Activated CD4-positive, alpha-beta T cell treated with anti-CD3 and anti-CD28 coated beads, Interleukin-2, amount 10 ng/mL, durations not matched to agents 7 days and 5 days (primary cell): ENCODE measurements around the gene LPP. TPM values are rescaled to one million over a fixed set of nuclear protein-coding genes. Genes with fewer than 3 reads are reported as not detected.
A peak's percentile ranks its signal among the peaks of the same experiment; 100 is the strongest.

Experiments used
- CTCF ChIA-PET: fragments of 350-600 bp; sonication (Branson Sonifier 250); formaldehyde crosslinking; loops from one replicate; lab custom pipeline; 2021; ENCODE audit warnings: antibody characterized with exemption; lab: Charles Lee
- POLR2A ChIA-PET: fragments of 350-600 bp; sonication (Branson Sonifier 250); formaldehyde crosslinking; loops from one replicate; lab custom pipeline; 2021; ENCODE audit warnings: antibody characterized with exemption; lab: Charles Lee
- DNase-seq: peaks from one replicate; pipeline ENCODE4 v3.0.0-alpha.2; 2020
- H3K27ac Mint-ChIP-seq: one replicate; pipeline ENCODE4 v1.8.0; 2021; ENCODE audit warnings: mild to moderate bottlenecking, moderate library complexity, mixed read lengths
- H3K27me3 Mint-ChIP-seq: one replicate; pipeline ENCODE4 v1.8.0; 2021; ENCODE audit warnings: mixed read lengths
- H3K36me3 Mint-ChIP-seq: one replicate; pipeline ENCODE4 v1.8.0; 2021; ENCODE audit warnings: low read depth, mixed read lengths
- H3K4me1 Mint-ChIP-seq: one replicate; pipeline ENCODE4 v1.8.0; 2021; ENCODE audit warnings: mixed read lengths
- H3K4me3 Mint-ChIP-seq: one replicate; pipeline ENCODE4 v1.8.0; 2021; ENCODE audit warnings: mild to moderate bottlenecking, moderate library complexity, mixed read lengths
- H3K9me3 Mint-ChIP-seq: one replicate; pipeline ENCODE4 v1.8.0; 2021; ENCODE audit warnings: mixed read lengths
- total RNA-seq, 2 experiments: library from RNA; stranded (reverse); gene quantifications; one replicate each; pipeline ENCODE4 v1.2.3, GENCODE V29; 2021

The LPP gene
- total RNA-seq, 2 experiments from 2014 or later: 63.6 to 70.3 TPM

- POLR2A ChIA-PET: no interaction called here
- CTCF ChIA-PET: no interaction called here
- Mint-ChIP-seq H3K4me3 (no peak overlapping the region), H3K27ac (no peak overlapping the region), H3K9me3 (no peaks in the 10 kb centered on the region), H3K4me1 (no peaks in the 10 kb centered on the region), H3K27me3 (peaks cover 2% of the 10 kb centered on the region), H3K36me3 (no peaks in the 10 kb centered on the region)
- no peak for DNase-seq
Measured at GRCh38 chr3:188739511-188739910, 585.6 kb downstream of the LPP start.

- ChIA-PET POLR2A (no interaction called here), CTCF (no interaction called here)
- H3K27ac Mint-ChIP-seq: no peak overlapping the region
- H3K36me3 Mint-ChIP-seq: no peaks in the 10 kb centered on the region
- no peaks in the 10 kb centered on the region for H3K4me1 Mint-ChIP-seq
- no peaks in the 10 kb centered on the region for H3K9me3 Mint-ChIP-seq
- no peak for DNase-seq
- H3K27me3 Mint-ChIP-seq: peaks cover 2% of the 10 kb centered on the region
- H3K4me3 Mint-ChIP-seq: no peak overlapping the region
Measured at GRCh38 chr3:188740010-188740409, 586.1 kb downstream of the LPP start.

- ChIA-PET CTCF (no interaction called here), POLR2A (no interaction called here)
- H3K4me1 Mint-ChIP-seq: no peaks in the 10 kb centered on the region
- H3K9me3 Mint-ChIP-seq: no peaks in the 10 kb centered on the region
- no peaks in the 10 kb centered on the region for H3K27me3 Mint-ChIP-seq
- no peak for DNase-seq
- H3K36me3 Mint-ChIP-seq: no peaks in the 10 kb centered on the region
- H3K4me3 Mint-ChIP-seq: no peak overlapping the region
- no peak overlapping the region for H3K27ac Mint-ChIP-seq
Measured at GRCh38 chr3:188742755-188743550, 589.0 kb downstream of the LPP start.

GRCh38 chr3:188744166-188744565, 590.2 kb downstream of the LPP start:
- ChIA-PET CTCF (interaction anchor here (1.6 kb wide), 1 partner anchor 1004 kb away, joined by 5 read pairs; no protein-coding TSS in a partner anchor), POLR2A (no interaction called here)

GRCh38 chr3:188745031-188745430, 591.1 kb downstream of the LPP start:
- Mint-ChIP-seq H3K9me3 (no peaks in the 10 kb centered on the region), H3K36me3 (no peaks in the 10 kb centered on the region), H3K27me3 (no peaks in the 10 kb centered on the region), H3K4me3 (no peak overlapping the region), H3K4me1 (no peaks in the 10 kb centered on the region), H3K27ac (no peak overlapping the region)
- CTCF ChIA-PET: interaction anchor here (0.6 to 1.6 kb wide), 2 partner anchors 1004 to 1294 kb away, joined by 3 to 5 read pairs; no protein-coding TSS in a partner anchor
- no peak for DNase-seq
- POLR2A ChIA-PET: no interaction called here

More at GRCh38 chr3:188744166-188744565, 590.2 kb downstream of the LPP start:
- Mint-ChIP-seq H3K4me1 (no peaks in the 10 kb centered on the region), H3K9me3 (no peaks in the 10 kb centered on the region), H3K36me3 (no peaks in the 10 kb centered on the region), H3K27me3 (no peaks in the 10 kb centered on the region), H3K27ac (no peak overlapping the region), H3K4me3 (no peak overlapping the region)
- DNase-seq: no peak

- no peaks in the 10 kb centered on the region for H3K9me3 Mint-ChIP-seq
- ChIA-PET POLR2A (no interaction called here), CTCF (interaction anchor here (1.0 to 1.3 kb wide), 2 partner anchors 13 to 24 kb away, joined by 3 to 4 read pairs; no protein-coding TSS in a partner anchor)
- peaks cover 2% of the 10 kb centered on the region for H3K4me1 Mint-ChIP-seq
- DNase-seq: no peak
- H3K36me3 Mint-ChIP-seq: no peaks in the 10 kb centered on the region
- H3K27ac Mint-ChIP-seq: no peak overlapping the region
- H3K27me3 Mint-ChIP-seq: no peaks in the 10 kb centered on the region
- no peak overlapping the region for H3K4me3 Mint-ChIP-seq
Measured at GRCh38 chr3:188746291-188746783, 592.4 kb downstream of the LPP start.

GRCh38 chr3:188747489-188747888, 593.5 kb downstream of the LPP start:
- Mint-ChIP-seq H3K27me3 (no peaks in the 10 kb centered on the region), H3K36me3 (no peaks in the 10 kb centered on the region), H3K27ac (no peak overlapping the region), H3K4me3 (no peak overlapping the region), H3K4me1 (peaks cover 2% of the 10 kb centered on the region), H3K9me3 (no peaks in the 10 kb centered on the region)
- no peak for DNase-seq
- CTCF ChIA-PET: interaction anchor here (1.6 kb wide), 1 partner anchor 9 kb away, joined by 4 read pairs; no protein-coding TSS in a partner anchor
- POLR2A ChIA-PET: no interaction called here

- peak; percentile 63 for DNase-seq
- CTCF ChIA-PET: interaction anchor here (0.7 to 8.0 kb wide), 10 partner anchors 12 to 1013 kb away, joined by 3 to 43 read pairs (median 3); no protein-coding TSS in a partner anchor
- Mint-ChIP-seq H3K27ac (no peak overlapping the region), H3K9me3 (no peaks in the 10 kb centered on the region), H3K36me3 (no peaks in the 10 kb centered on the region), H3K27me3 (no peaks in the 10 kb centered on the region), H3K4me3 (no peak overlapping the region), H3K4me1 (peaks cover 11% of the 10 kb centered on the region)
- POLR2A ChIA-PET: no interaction called here
Measured at GRCh38 chr3:188749010-188749617, 595.2 kb downstream of the LPP start.

GRCh38 chr3:188749830-188750229, 595.9 kb downstream of the LPP start:
- H3K9me3 Mint-ChIP-seq: no peaks in the 10 kb centered on the region
- H3K4me3 Mint-ChIP-seq: no peak overlapping the region
- H3K27me3 Mint-ChIP-seq: no peaks in the 10 kb centered on the region
- H3K27ac Mint-ChIP-seq: no peak overlapping the region
- H3K36me3 Mint-ChIP-seq: no peaks in the 10 kb centered on the region
- CTCF ChIA-PET: interaction anchor here (1.0 to 8.0 kb wide), 2 partner anchors 11 to 1010 kb away, joined by 3 to 43 read pairs; no protein-coding TSS in a partner anchor
- H3K4me1 Mint-ChIP-seq: peaks cover 11% of the 10 kb centered on the region
- DNase-seq: no peak
- POLR2A ChIA-PET: no interaction called here

GRCh38 chr3:188750617-188751016, 596.7 kb downstream of the LPP start:
- H3K4me3 Mint-ChIP-seq: no peak overlapping the region
- no peak overlapping the region for H3K27ac Mint-ChIP-seq
- H3K27me3 Mint-ChIP-seq: no peaks in the 10 kb centered on the region
- DNase-seq: no peak
- no peaks in the 10 kb centered on the region for H3K36me3 Mint-ChIP-seq
- ChIA-PET POLR2A (no interaction called here), CTCF (interaction anchor here (1.0 to 8.0 kb wide), 2 partner anchors 1011 to 1261 kb away, joined by 3 to 43 read pairs; no protein-coding TSS in a partner anchor)
- H3K9me3 Mint-ChIP-seq: no peaks in the 10 kb centered on the region
- H3K4me1 Mint-ChIP-seq: peaks cover 11% of the 10 kb centered on the region

GRCh38 chr3:188752850-188753249, 598.9 kb downstream of the LPP start:
- Mint-ChIP-seq H3K27ac (no peak overlapping the region), H3K4me1 (peaks cover 11% of the 10 kb centered on the region), H3K36me3 (no peaks in the 10 kb centered on the region), H3K4me3 (no peak overlapping the region), H3K9me3 (no peaks in the 10 kb centered on the region), H3K27me3 (no peaks in the 10 kb centered on the region)
- DNase-seq: no peak
- ChIA-PET CTCF (interaction anchor here (8.0 kb wide), 1 partner anchor 1013 kb away, joined by 43 read pairs; no protein-coding TSS in a partner anchor), POLR2A (no interaction called here)

GRCh38 chr3:188754267-188754666, 600.3 kb downstream of the LPP start:
- H3K9me3 Mint-ChIP-seq: no peaks in the 10 kb centered on the region

GRCh38 chr3:188756241-188756640, 602.3 kb downstream of the LPP start:
- Mint-ChIP-seq H3K27me3 (no peaks in the 10 kb centered on the region), H3K9me3 (no peaks in the 10 kb centered on the region), H3K36me3 (no peaks in the 10 kb centered on the region), H3K4me1 (peaks cover 9% of the 10 kb centered on the region), H3K27ac (no peak overlapping the region), H3K4me3 (no peak overlapping the region)
- CTCF ChIA-PET: no interaction called here
- DNase-seq: no peak
- POLR2A ChIA-PET: no interaction called here

More at GRCh38 chr3:188754267-188754666, 600.3 kb downstream of the LPP start:
- Mint-ChIP-seq H3K27me3 (no peaks in the 10 kb centered on the region), H3K4me3 (no peak overlapping the region), H3K27ac (no peak overlapping the region), H3K4me1 (peaks cover 11% of the 10 kb centered on the region), H3K36me3 (no peaks in the 10 kb centered on the region)
- POLR2A ChIA-PET: no interaction called here
- no peak for DNase-seq
- CTCF ChIA-PET: interaction anchor here (8.0 kb wide), 1 partner anchor 1015 kb away, joined by 43 read pairs; no protein-coding TSS in a partner anchor
